CD14-positive monocyte (primary cell): ENCODE measurements around the gene PNMA6E. TPM values are rescaled to one million over a fixed set of nuclear protein-coding genes. Genes with fewer than 3 reads are reported as not detected.

Experiments
- DNase-seq, 3 donors: peaks; one replicate each; pipeline ENCODE4 v3.0.0-alpha.2; 2011 to 2022
- H2AFZ ChIP-seq: 2 replicates; pipeline ENCODE4 v1.6.0; 2012; ENCODE audit warnings: mild to moderate bottlenecking, low read depth, low read length, inconsistent platforms; ENCODE audit not compliant: insufficient read depth, poor library complexity, severe bottlenecking
- H3K27ac ChIP-seq, 2 donors: 1 replicate in 1 of 2; 2 replicates in 1 of 2; pipeline ENCODE4 v1.5.1; 2012 to 2013; ENCODE audit warnings: low read length in 2 of 2, control low read depth in 1 of 2, inconsistent platforms in 1 of 2, low read depth in 1 of 2, mild to moderate bottlenecking in 1 of 2
- H3K27me3 ChIP-seq, 2 donors: one replicate each; pipeline versions ENCODE4 v1.6.0 to v1.6.1; 2011 to 2013; ENCODE audit warnings: low read length in 2 of 2; ENCODE audit not compliant: control insufficient read depth in 2 of 2, insufficient read depth in 2 of 2
- H3K36me3 ChIP-seq, 2 donors: replicated peaks in 1 of 2; 1 replicate in 1 of 2; 2 replicates in 1 of 2; pipeline versions ENCODE4 v1.5.1 to v1.6.1; 2012 to 2013; ENCODE audit warnings: low read length in 2 of 2, control low read depth in 1 of 2, inconsistent platforms in 1 of 2, mild to moderate bottlenecking in 1 of 2; ENCODE audit not compliant: insufficient read depth in 2 of 2, control insufficient read depth in 1 of 2
- H3K4me1 ChIP-seq, 2 donors: 1 replicate in 1 of 2; 2 replicates in 1 of 2; pipeline versions ENCODE4 v1.5.1 to v1.6.1; 2012 to 2013; ENCODE audit warnings: low read length in 2 of 2, control low read depth in 1 of 2, inconsistent platforms in 1 of 2, mild to moderate bottlenecking in 1 of 2, moderate library complexity in 1 of 2; ENCODE audit not compliant: insufficient read depth in 2 of 2, control insufficient read depth in 1 of 2
- H3K4me2 ChIP-seq: replicated peaks from 2 replicates; pipeline ENCODE3; 2012; ENCODE audit warnings: low read length, moderate library complexity, mild to moderate bottlenecking; ENCODE audit not compliant: poor library complexity, severe bottlenecking; ENCODE audit errors: extremely low read depth
- H3K4me3 ChIP-seq, 3 experiments: fragments of 200-600 bp in 1 of 3; sonication (generic) in 1 of 3; replicated peaks in 1 of 3; 1 replicate in 2 of 3; 2 replicates in 1 of 3; pipeline ENCODE4 v1.5.1; 2011 to 2013; ENCODE audit warnings: low read length in 3 of 3, mild to moderate bottlenecking in 3 of 3, control low read depth in 2 of 3, low read depth in 2 of 3, inconsistent platforms in 1 of 3, moderate library complexity in 1 of 3
- H3K79me2 ChIP-seq: 2 replicates; pipeline ENCODE4 v1.6.0; 2012; ENCODE audit warnings: mild to moderate bottlenecking, control low read depth, inconsistent platforms, low read length, moderate library complexity; ENCODE audit not compliant: insufficient read depth
- H3K9ac ChIP-seq: 2 replicates; pipeline ENCODE4 v1.6.0; 2017; ENCODE audit warnings: low read length, mild to moderate bottlenecking; ENCODE audit not compliant: insufficient read depth, poor library complexity, severe bottlenecking
- H3K9me3 ChIP-seq, 2 donors: replicated peaks in 1 of 2; 1 replicate in 1 of 2; 2 replicates in 1 of 2; pipeline versions ENCODE4 v1.5.1 to v1.6.1; 2012 to 2013; ENCODE audit warnings: low read length in 2 of 2, control low read depth in 1 of 2; ENCODE audit not compliant: control insufficient read depth in 1 of 2, insufficient read depth in 1 of 2
- H4K20me1 ChIP-seq: 2 replicates; pipeline ENCODE4 v1.6.0; 2012; ENCODE audit warnings: mild to moderate bottlenecking, low read length, control low read depth, moderate library complexity; ENCODE audit not compliant: insufficient read depth
- H3K27ac Mint-ChIP-seq, 7 donors: one replicate each; pipeline ENCODE4 v1.8.0; 2020; ENCODE audit warnings: mild to moderate bottlenecking in 7 of 7, mixed read lengths in 7 of 7, moderate library complexity in 6 of 7, inconsistent platforms in 2 of 7
- H3K27me3 Mint-ChIP-seq, 3 donors: one replicate each; pipeline ENCODE4 v1.8.0; 2021 to 2022; ENCODE audit warnings: low read depth in 3 of 3, mild to moderate bottlenecking in 3 of 3, mixed read lengths in 3 of 3, moderate library complexity in 3 of 3, inconsistent platforms in 1 of 3
- H3K36me3 Mint-ChIP-seq, 2 donors: one replicate each; pipeline ENCODE4 v1.8.0; 2020; ENCODE audit warnings: mixed read lengths in 2 of 2, inconsistent platforms in 1 of 2, mild to moderate bottlenecking in 1 of 2
- H3K4me1 Mint-ChIP-seq: one replicate; pipeline ENCODE4 v1.8.0; 2020; ENCODE audit warnings: mild to moderate bottlenecking, mixed read lengths
- H3K4me3 Mint-ChIP-seq, 2 donors: one replicate each; pipeline ENCODE4 v1.8.0; 2020; ENCODE audit warnings: mild to moderate bottlenecking in 2 of 2, mixed read lengths in 2 of 2, moderate library complexity in 1 of 2
- H3K9me3 Mint-ChIP-seq, 7 donors: one replicate each; pipeline ENCODE4 v1.8.0; 2020 to 2022; ENCODE audit warnings: mixed read lengths in 7 of 7, mild to moderate bottlenecking in 6 of 7, moderate library complexity in 6 of 7, inconsistent platforms in 2 of 7
- CTCF ChIP-seq: fragments of 200-600 bp; IDR thresholded peaks from one replicate; pipeline ENCODE4 v1.8.0; 2022; ENCODE audit warnings: antibody characterized with exemption, mild to moderate bottlenecking
- WGBS: methylation state at CpG from one replicate; pipeline ENCODE4 v1.1.5; 2013; ENCODE audit warnings: missing lambda C conversion rate; ENCODE audit not compliant: insufficient coverage; 5-methylcytosine and 5-hydroxymethylcytosine counted together
- intact Hi-C, 2 donors: fragments of 100-400 bp; cut with micrococcal nuclease; formaldehyde crosslinking; loops; one replicate each; pipeline versions ENCODE4 v1.15.0 to v1.15.1; 2023
- polyA plus RNA-seq, 3 donors: library from polyadenylated mRNA; depleted of rRNA in 1 of 3; unstranded in 2 of 3; stranded (reverse) in 1 of 3; fragments of 300-500 nt in 2 of 3; fragments of >200 nt in 1 of 3; fragmentation: Illumina TruSeq in 2 of 3; gene quantifications; 1 replicate in 2 of 3; 2 replicates in 1 of 3; pipeline ENCODE4 v1.2.3, GENCODE V29; 2012 to 2021

PNMA6E gene
- polyA plus RNA-seq, 3 donors: not detected

GRCh38 chrX:153378607-153379006 lies 22.5 kb downstream of the PNMA6E start:
- Histone ChIP-seq H3K36me3 (no peaks in the 10 kb centered on the region), H3K4me2 (no peak overlapping the region), H3K4me3 (no peak overlapping the region), H2AFZ (no peak overlapping the region), H3K79me2 (no peaks in the 10 kb centered on the region), H3K27me3 (no peaks in the 10 kb centered on the region), H3K4me1 (no peaks in the 10 kb centered on the region), H3K27ac (no peak overlapping the region), H3K9ac (no peak overlapping the region), H4K20me1 (no peaks in the 10 kb centered on the region), H3K9me3 (peaks cover 0 to 11% of the 10 kb centered on the region in 2 donors)
- WGBS: no CpG with 5 or more reads among the region's 4 CpGs
- Mint-ChIP-seq H3K36me3 (no peaks in the 10 kb centered on the region), H3K27me3 (peaks cover 0 to 4% (median 1%) of the 10 kb centered on the region in 3 donors), H3K4me3 (no peak overlapping the region), H3K27ac (no peak overlapping the region), H3K9me3 (no peaks in the 10 kb centered on the region), H3K4me1 (no peaks in the 10 kb centered on the region)
- TF ChIP-seq CTCF: no peak
- intact Hi-C loops: no loop called here
- no peak for DNase-seq

- Histone ChIP-seq H3K4me2 (no peak overlapping the region), H4K20me1 (no peaks in the 10 kb centered on the region), H3K27me3 (no peaks in the 10 kb centered on the region), H3K79me2 (no peaks in the 10 kb centered on the region), H3K27ac (no peak overlapping the region), H3K4me1 (no peaks in the 10 kb centered on the region), H3K36me3 (no peaks in the 10 kb centered on the region), H3K4me3 (no peak overlapping the region), H2AFZ (no peak overlapping the region), H3K9me3 (peaks cover 0 to 3% of the 10 kb centered on the region in 2 donors), H3K9ac (no peak overlapping the region)
- Mint-ChIP-seq H3K9me3 (no peaks in the 10 kb centered on the region), H3K27me3 (peaks cover 0 to 4% (median 1%) of the 10 kb centered on the region in 3 donors), H3K36me3 (no peaks in the 10 kb centered on the region), H3K27ac (no peak overlapping the region), H3K4me1 (no peaks in the 10 kb centered on the region), H3K4me3 (no peak overlapping the region)
- intact Hi-C loops: no loop called here
- DNase-seq: no peak
- no CpG with 5 or more reads among the region's 3 CpGs for WGBS
- TF ChIP-seq CTCF: no peak
These were observed 23.4 kb downstream of the PNMA6E start for GRCh38 chrX:153377727-153378126.
